ENCODE data around the gene AGAP1. TPM values are rescaled to one million over a fixed set of nuclear protein-coding genes. Genes with fewer than 3 reads are reported as not detected.

Gene AGAP1
- total RNA-seq, 1 experiment from 2014 or later: 56.4 TPM

GRCh38 chr2:235855011-235855410, 361.2 kb downstream of the AGAP1 start:
- Mint-ChIP-seq H3K4me1 (ENCODE audit: low read depth, unreplicated experiment) (no peaks in the 10 kb centered on the region), H3K36me3 (ENCODE audit: insufficient read depth, unreplicated experiment) (no peaks in the 10 kb centered on the region), H3K4me3 (ENCODE audit: low read depth, unreplicated experiment) (no peak overlapping the region), H3K9me3 (ENCODE audit: low read depth, unreplicated experiment) (no peaks in the 10 kb centered on the region), H3K27me3 (ENCODE audit: unreplicated experiment) (no peaks in the 10 kb centered on the region), H3K27ac (ENCODE audit: unreplicated experiment) (no peak overlapping the region)
- no peak for DNase-seq
- no peak for TF ChIP-seq CTCF (IDR thresholded peaks at IDR 0.05; ENCODE audit: unreplicated experiment)
- BruUV-seq (replicated peaks): no TSS peak
- intact Hi-C loops (cut with micrococcal nuclease; ENCODE audit: unreplicated experiment): no loop called here
- CTCF ChIA-PET: no interaction called here

- H3K4me1 Mint-ChIP-seq (ENCODE audit: low read depth, unreplicated experiment): no peaks in the 10 kb centered on the region
- H3K27ac Mint-ChIP-seq (ENCODE audit: unreplicated experiment): no peak overlapping the region
- intact Hi-C loops (cut with micrococcal nuclease; ENCODE audit: unreplicated experiment): no loop called here
- no peaks in the 10 kb centered on the region for H3K27me3 Mint-ChIP-seq (ENCODE audit: unreplicated experiment)
- CTCF ChIA-PET: no interaction called here
- no peak for DNase-seq
- TF ChIP-seq CTCF (IDR thresholded peaks at IDR 0.05; ENCODE audit: unreplicated experiment): no peak
- H3K36me3 Mint-ChIP-seq (ENCODE audit: insufficient read depth, unreplicated experiment): no peaks in the 10 kb centered on the region
- BruUV-seq (replicated peaks): no TSS peak
- H3K4me3 Mint-ChIP-seq (ENCODE audit: low read depth, unreplicated experiment): no peak overlapping the region
- H3K9me3 Mint-ChIP-seq (ENCODE audit: low read depth, unreplicated experiment): no peaks in the 10 kb centered on the region
These were observed 362.5 kb downstream of the AGAP1 start for GRCh38 chr2:235856151-235856854.

GRCh38 chr2:235857598-235857997, 363.8 kb downstream of the AGAP1 start:
- no peak for DNase-seq
- Mint-ChIP-seq H3K36me3 (ENCODE audit: insufficient read depth, unreplicated experiment) (no peaks in the 10 kb centered on the region), H3K27ac (ENCODE audit: unreplicated experiment) (no peak overlapping the region), H3K27me3 (ENCODE audit: unreplicated experiment) (no peaks in the 10 kb centered on the region), H3K4me3 (ENCODE audit: low read depth, unreplicated experiment) (no peak overlapping the region), H3K4me1 (ENCODE audit: low read depth, unreplicated experiment) (no peaks in the 10 kb centered on the region), H3K9me3 (ENCODE audit: low read depth, unreplicated experiment) (no peaks in the 10 kb centered on the region)
- TF ChIP-seq CTCF (IDR thresholded peaks at IDR 0.05; ENCODE audit: unreplicated experiment): no peak
- no TSS peak for BruUV-seq (replicated peaks)
- CTCF ChIA-PET: no interaction called here
- intact Hi-C loops (cut with micrococcal nuclease; ENCODE audit: unreplicated experiment): no loop called here

- no peaks in the 10 kb centered on the region for H3K4me1 Mint-ChIP-seq (ENCODE audit: low read depth, unreplicated experiment)
- H3K27ac Mint-ChIP-seq (ENCODE audit: unreplicated experiment): no peak overlapping the region
- no peak for DNase-seq
- H3K27me3 Mint-ChIP-seq (ENCODE audit: unreplicated experiment): no peaks in the 10 kb centered on the region
- H3K9me3 Mint-ChIP-seq (ENCODE audit: low read depth, unreplicated experiment): no peaks in the 10 kb centered on the region
- H3K4me3 Mint-ChIP-seq (ENCODE audit: low read depth, unreplicated experiment): no peak overlapping the region
- intact Hi-C loops (cut with micrococcal nuclease; ENCODE audit: unreplicated experiment): no loop called here
- CTCF ChIA-PET: no interaction called here
- BruUV-seq (replicated peaks): no TSS peak
- TF ChIP-seq CTCF (IDR thresholded peaks at IDR 0.05; ENCODE audit: unreplicated experiment): no peak
- H3K36me3 Mint-ChIP-seq (ENCODE audit: insufficient read depth, unreplicated experiment): no peaks in the 10 kb centered on the region
These were observed 365.0 kb downstream of the AGAP1 start for GRCh38 chr2:235858881-235859280.

Measured in Calu3 (cell line).